Transverse colon (tissue), 4 donors: ENCODE data around the gene ABCA12.

ENCODE experiments used
- CTCF ChIP-seq, 5 experiments: fragments of 200-600 bp in 3 of 5; fragments of 450-650 bp in 2 of 5; sonication (generic) in 3 of 5; IDR thresholded peaks; 1 replicate in 2 of 5; 2 replicates in 3 of 5; pipeline ENCODE4 v1.5.1; 2016 to 2017; ENCODE audit warnings: antibody characterized with exemption in 5 of 5, inconsistent platforms in 3 of 5, mild to moderate bottlenecking in 2 of 5, moderate library complexity in 1 of 5
- EP300 ChIP-seq: sonication (generic); formaldehyde crosslinking; IDR thresholded peaks from one replicate; pipeline ENCODE4 v1.6.1; 2017; ENCODE audit warnings: antibody characterized with exemption, low read depth
- POLR2A ChIP-seq: fragments of 450-650 bp; IDR thresholded peaks from one replicate; pipeline ENCODE4 v1.6.1; 2016; ENCODE audit warnings: antibody characterized with exemption, mild to moderate bottlenecking, moderate library complexity
- POLR2AphosphoS5 ChIP-seq, 3 donors: sonication (generic); formaldehyde crosslinking; IDR thresholded peaks; one replicate each; pipeline ENCODE4 v1.6.1; 2016; ENCODE audit warnings: antibody characterized with exemption in 3 of 3

GRCh38 chr2:214985619-214986018, 152.8 kb downstream of the ABCA12 start:
- TF ChIP-seq CTCF (IDR thresholded peaks at IDR 0.05) (no peak), POLR2AphosphoS5 (IDR thresholded peaks at IDR 0.05) (no peak), POLR2A (no peak), EP300 (no peak)
